HFF-Myc (cell line): ENCODE measurements around the gene ZNF827.

ENCODE experiments used
- DNase-seq: peaks from one replicate; pipeline ENCODE4 v3.0.0-alpha.2; 2011; ENCODE audit warnings: low read depth; ENCODE audit errors: extremely low read depth
- H3K4me3 ChIP-seq: replicated peaks from 2 replicates; pipeline ENCODE4 v1.5.1; 2011; ENCODE audit warnings: low read depth, mild to moderate bottlenecking, control low read depth, low read length
- TF ChIP-seq, protein P1 (sequence below): IDR thresholded peaks from 2 replicates; pipeline ENCODE4 v1.5.1; 2012; ENCODE audit warnings: mild to moderate bottlenecking, low read depth, low read length, control low read depth; ENCODE audit errors: missing control alignments

The ZNF827 gene

DNA sequence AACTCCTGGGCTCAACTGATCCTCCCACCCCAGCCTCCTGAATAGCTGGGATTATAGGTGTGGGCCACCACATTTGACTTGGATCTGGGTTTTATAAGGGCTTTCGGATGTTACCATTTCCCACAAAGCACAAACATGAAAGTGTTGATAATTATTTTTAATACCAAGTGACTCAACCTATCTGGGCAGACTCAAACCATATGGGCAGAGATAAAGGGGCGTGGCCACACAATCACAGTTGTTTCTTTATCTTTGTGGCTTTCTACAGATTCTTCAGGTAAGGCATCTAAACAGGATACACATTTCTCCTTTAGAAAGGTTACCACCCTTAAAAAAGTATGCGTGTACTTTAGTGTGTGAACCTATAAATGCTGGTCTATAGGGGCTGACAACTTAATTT, 122.5 kb downstream of the ZNF827 start:
- TF ChIP-seq, protein P1, sequence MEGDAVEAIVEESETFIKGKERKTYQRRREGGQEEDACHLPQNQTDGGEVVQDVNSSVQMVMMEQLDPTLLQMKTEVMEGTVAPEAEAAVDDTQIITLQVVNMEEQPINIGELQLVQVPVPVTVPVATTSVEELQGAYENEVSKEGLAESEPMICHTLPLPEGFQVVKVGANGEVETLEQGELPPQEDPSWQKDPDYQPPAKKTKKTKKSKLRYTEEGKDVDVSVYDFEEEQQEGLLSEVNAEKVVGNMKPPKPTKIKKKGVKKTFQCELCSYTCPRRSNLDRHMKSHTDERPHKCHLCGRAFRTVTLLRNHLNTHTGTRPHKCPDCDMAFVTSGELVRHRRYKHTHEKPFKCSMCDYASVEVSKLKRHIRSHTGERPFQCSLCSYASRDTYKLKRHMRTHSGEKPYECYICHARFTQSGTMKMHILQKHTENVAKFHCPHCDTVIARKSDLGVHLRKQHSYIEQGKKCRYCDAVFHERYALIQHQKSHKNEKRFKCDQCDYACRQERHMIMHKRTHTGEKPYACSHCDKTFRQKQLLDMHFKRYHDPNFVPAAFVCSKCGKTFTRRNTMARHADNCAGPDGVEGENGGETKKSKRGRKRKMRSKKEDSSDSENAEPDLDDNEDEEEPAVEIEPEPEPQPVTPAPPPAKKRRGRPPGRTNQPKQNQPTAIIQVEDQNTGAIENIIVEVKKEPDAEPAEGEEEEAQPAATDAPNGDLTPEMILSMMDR = no peak
- DNase-seq = no peak
- no peak overlapping the region for H3K4me3 ChIP-seq

DNA sequence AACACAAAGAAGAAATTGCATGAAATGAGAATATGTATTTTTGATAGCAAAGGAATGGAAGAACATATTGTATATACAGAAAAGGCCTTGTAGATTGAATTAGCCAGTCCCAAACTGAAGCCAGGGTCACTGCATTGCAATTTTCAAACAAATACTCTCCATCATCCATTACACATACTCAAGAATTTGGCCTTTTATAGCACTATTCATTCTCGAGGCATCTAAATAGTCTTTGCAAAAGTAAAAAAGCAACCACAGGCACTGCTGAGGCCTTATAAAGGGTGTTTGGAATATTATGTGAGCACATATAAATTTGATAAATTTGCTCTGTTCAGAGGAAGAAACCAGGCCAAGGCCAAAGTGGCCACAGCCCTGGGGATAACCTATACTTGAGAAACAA, 123.0 kb downstream of the ZNF827 start:
- TF ChIP-seq, protein P1 = no peak
- no peak for DNase-seq
- no peak overlapping the region for H3K4me3 ChIP-seq

DNA sequence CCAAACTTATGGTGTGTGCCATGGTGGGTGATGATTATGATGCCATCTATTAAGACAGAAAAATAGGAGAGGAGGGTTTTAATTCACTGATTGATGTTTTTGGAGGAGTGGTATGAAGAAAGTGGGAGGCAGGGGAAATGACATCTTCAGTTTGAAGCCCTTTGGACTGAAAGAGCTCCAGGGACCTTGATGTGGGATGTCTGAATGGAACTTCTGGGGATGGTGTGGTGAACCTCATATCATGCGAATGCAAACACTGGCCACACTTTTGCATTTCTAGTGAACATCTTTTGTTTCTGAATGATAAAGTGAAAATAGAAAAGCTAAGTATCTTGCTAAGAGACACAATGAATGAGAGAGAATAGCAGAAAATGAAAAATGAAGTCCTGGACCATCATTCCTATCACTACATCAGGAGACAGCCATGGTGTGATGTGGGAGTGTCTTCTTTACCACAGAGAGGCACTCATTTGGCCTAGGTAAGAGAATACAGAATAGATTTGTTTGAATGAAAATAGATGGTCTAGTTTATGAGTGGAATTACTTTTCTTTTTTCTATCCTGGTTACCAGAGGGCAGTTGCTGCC, 123.5 kb downstream of the ZNF827 start:
- DNase-seq = no peak
- H3K4me3 ChIP-seq = no peak overlapping the region
- TF ChIP-seq, protein P1 = no peak

DNA sequence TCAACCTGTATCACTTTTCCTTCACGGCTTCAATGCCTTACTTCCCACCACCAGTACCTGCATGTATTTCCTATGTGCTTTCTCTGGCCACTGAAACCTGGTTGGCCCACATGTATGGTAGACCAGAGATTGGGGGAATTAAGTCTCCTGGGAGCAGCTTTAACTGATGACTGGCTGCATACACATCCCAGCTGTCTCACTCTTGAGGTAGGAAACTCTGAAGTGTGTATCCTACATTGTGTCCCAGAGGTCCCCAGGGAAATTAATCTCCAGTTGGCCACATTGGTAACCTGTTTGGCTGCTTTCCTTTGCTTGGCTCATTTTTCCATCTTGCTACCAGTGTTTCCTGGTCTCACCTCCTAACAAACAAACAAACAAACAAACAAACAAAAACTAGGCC, 124.4 kb downstream of the ZNF827 start:
- no peak for DNase-seq
- no peak overlapping the region for H3K4me3 ChIP-seq
- TF ChIP-seq, protein P1 = no peak

DNA sequence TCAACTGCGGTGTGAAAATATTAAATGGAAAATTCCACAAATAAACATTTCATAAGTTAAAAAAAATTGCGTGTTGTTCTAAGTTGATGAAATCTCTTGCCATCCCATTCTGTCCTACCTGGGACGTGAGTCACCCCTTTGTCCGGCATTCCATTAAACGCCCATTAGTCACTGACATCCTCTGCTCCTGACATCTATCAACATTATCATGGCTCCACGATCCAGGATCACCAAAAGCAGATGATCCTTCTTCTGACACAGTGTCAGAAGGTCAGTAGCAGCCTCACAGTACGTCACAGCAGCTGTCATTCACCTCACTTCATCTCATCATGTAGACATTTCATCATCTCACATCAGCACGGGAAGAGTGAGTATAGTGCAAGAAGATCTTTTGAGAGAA, 125.7 kb downstream of the ZNF827 start:
- H3K4me3 ChIP-seq = no peak overlapping the region
- DNase-seq = no peak
- TF ChIP-seq, protein P1 = no peak

DNA sequence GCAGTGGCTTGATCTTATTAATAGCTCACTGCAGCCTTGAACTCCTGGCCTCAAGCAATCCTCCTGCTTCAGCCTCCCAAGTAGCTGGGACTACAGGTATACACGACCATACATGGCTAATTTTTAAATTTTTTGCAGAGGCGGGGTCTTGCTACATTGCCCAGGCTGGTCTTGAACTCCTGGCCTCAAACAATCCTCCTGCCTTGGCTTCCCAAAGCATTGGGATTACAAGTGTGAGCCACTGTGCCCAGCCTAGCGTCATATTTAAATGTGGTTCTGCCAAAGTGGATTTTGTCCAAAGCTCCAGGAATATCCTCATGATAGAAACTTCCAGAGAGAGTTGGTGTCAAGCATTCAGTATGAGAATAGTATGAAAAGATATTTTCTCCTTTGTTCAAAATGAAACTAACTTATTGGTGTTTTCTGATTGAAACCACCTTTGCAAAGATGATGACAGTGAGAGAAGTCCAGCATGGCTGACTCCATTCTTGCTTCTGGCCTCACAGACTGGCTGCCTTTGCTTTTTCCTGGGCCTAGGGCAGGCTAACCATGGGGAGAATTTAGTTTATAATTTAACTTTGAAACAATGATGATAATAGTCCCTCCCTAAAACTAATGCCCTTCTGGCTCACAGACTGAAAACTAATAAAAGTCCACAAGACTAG, 129.6 kb downstream of the ZNF827 start:
- DNase-seq = no peak
- TF ChIP-seq, protein P1 = no peak
- no peak overlapping the region for H3K4me3 ChIP-seq
